Measurements from ENCODE around the gene ANKMY1.
A peak's percentile ranks its signal among the peaks of the same experiment; 100 is the strongest.

ANKMY1 gene

GRCh38 chr2:240456447-240457222 is 101.2 kb downstream of the ANKMY1 start:
- DNase-seq = no peak

GRCh38 chr2:240455647-240456446 is 101.9 kb downstream of the ANKMY1 start:
- DNase-seq = no peak

- DNase-seq = no peak
Observed at GRCh38 chr2:240455272-240455646, 102.5 kb downstream of the ANKMY1 start.

GRCh38 chr2:240454106-240454901 is 103.5 kb downstream of the ANKMY1 start:
- no peak for DNase-seq

GRCh38 chr2:240453461-240454105 is 104.2 kb downstream of the ANKMY1 start:
- DNase-seq = no peak

- no peak for DNase-seq
Observed at GRCh38 chr2:240452462-240453256, 105.1 kb downstream of the ANKMY1 start.

DNA sequence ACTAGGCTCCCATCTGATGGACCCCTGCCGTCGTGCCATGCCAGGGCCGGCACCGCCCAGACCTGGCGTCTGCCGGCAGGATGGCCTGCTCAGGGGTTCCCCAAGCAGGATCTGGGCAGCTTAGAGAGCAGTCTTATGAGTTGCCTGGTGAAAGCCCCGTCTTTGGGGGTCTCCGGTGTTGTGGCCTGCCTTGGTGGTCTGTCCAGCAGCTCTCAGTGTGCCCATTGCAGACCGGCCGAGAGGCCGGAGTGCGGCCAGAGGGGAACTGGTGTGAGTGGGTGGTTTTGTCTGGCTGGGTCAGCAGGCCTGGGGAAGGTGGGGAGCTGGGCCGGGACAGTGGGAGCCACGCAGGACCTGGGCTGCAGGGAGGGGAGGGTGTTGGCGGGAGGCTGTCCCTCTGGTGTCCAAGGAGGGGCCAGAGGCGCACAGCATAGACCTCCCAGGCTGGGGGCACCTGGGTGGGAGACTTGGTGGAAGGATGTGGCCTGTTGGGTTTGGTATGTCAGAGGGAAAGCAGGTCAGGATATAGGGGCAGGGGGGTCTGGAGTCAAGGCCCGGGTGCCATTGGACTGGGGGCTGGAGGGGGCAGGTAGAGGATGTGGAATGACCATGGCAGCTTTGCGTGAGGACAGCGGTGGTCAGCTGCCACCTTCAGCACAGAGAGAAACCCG is 105.9 kb downstream of the ANKMY1 start:
- no peak for DNase-seq

- no peak for DNase-seq
Observed at GRCh38 chr2:240451108-240451611, 106.6 kb downstream of the ANKMY1 start.

DNA sequence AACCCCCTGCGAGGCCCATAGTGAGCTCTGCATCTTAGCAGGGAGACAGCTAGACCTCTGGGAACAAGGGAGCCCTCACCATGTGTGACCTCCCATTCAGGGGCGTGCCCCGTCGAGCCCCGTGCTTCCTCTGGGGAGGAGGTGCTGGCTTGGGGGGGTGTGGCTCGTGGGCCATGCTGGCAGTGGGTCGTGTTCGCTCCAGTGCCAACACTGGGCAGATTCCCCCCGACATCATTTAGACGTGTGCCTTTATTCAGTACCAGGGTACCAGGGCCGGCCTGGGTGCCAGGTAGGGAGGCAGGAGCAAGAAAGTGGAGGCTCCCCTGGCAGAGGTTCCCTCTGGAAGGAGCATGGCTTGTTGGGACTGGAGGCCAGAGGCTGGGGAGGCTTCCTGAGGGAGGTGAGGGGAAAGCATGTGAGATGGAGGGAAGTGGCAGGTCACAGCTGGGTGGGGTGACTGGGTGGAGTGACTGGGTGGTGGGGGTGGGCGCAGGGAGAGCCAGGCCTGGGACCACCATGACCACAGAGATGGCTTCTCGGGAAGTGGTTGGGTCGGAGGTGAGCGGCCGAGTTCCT is 107.2 kb downstream of the ANKMY1 start:
- DNase-seq = no peak

GRCh38 chr2:240449764-240450531 is 107.8 kb downstream of the ANKMY1 start:
- peak; percentile 81 for DNase-seq

GRCh38 chr2:240448387-240449274 is 109.2 kb downstream of the ANKMY1 start:
- DNase-seq = no peak

DNA sequence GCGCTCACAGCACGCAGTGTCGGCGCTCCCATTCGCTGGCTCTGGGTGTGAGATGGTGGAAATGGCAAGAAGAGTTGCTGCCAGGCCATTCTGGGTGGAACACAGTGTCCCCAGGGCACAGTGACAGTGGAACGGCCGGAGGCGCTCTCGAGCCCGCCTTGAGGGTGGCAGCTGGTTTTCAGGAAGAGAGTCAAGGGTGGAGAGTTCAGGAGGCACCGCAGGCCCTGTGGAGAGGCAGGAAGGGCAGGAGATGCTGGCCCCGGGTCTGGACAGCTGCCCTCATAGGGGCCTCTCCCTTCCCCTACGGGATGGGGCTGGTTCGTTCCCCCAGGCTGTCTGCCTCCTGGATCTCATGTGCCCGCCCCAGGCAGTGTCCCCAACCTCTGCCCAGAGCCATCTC is 109.9 kb downstream of the ANKMY1 start:
- no peak for DNase-seq

DNA sequence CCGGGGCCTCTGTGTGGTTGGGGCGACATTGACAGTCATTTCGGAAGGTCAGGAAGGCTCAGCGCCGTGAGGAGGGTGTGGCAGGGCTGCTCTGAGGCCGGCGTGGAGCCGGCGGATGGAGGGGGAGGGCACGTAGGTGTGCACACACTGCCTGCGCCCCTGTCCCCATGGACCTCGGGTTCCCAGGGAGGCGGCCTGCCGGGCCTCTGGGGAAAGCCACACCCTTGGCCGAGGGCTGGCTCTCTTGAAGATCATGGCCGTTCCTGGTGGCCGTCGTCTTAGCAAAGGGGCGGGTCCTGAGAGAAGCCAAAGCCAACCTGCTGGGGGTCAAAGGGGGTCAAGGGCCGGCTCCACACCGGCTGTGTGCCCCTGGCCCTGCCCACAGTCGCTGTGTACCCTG is 110.5 kb downstream of the ANKMY1 start:
- DNase-seq = no peak

DNA sequence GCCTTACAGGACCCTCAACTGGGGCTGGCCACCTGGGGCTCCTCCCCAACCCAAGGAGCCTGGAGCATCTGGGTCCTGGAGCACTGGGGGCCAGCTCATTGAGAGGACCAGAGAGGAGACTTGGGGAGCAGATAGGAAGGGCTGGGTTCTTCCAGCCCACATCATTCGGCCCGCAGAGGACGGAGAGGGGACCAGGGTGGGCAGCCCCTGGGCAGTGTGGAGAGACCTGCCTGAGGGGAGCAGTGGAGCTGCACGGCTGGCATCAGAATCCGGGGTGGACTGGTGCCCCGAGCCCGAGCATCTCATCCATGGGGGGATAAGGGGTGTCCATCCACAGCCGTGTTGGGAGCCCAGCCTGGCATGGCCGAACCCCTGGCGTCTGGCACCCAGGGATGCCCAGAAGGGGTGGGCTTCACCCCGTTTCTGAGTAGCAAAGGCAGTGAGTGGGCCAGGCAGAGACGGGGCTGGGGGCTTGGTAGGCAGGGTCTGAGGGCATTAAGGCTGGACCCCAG is 111.1 kb downstream of the ANKMY1 start:
- no peak for DNase-seq

DNA sequence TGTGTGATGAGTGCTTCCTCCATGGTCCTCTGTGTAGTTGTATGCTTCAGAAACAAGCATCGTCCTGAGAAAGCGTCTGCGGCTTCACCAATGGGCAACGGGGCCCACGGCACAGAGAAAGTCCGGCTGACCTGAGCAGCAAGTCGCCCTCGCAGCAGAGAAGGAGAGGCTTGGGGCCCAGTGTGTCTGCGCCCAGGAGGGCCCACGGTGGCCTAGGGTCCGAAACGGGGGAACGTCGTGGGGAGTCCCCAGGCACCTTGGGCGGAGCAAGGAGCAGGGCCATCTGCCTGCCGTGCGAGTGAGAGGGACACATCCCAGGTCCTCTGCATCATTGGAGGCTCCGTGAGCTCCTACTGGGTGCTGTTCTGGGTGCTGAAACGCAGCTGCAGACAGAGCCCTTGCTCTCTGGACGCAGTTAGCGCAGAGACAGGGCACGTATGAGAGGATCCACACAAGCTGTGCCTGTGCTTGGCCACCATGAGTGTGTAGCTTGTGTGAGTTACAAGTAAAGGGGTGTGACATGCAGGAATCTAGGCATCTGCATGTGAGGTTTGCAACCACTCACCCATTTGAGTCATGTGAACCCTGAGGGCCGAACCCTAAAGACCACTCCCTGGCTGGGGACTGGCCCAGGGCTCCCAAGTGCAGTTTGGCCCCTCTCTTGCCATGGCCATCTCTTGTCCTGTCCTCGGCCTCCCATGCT is 111.7 kb downstream of the ANKMY1 start:
- DNase-seq = no peak

GRCh38 chr2:240444464-240444863 is 113.3 kb downstream of the ANKMY1 start:
- DNase-seq = no peak

GRCh38 chr2:240443891-240444301 is 113.9 kb downstream of the ANKMY1 start:
- DNase-seq = no peak
